ENCODE measurements around the gene ANO6.

GRCh38 chr12:45223868-45224267, 8.0 kb downstream of the ANO6 start:
- TF ChIP-seq CTCF (conservative IDR thresholded peaks at IDR 0.05; ENCODE audit: low read depth, low read length) (no peak), POLR2A (IDR thresholded peaks at IDR 0.05; ENCODE audit: low read depth, low read length) (no peak), BHLHE40 (IDR thresholded peaks at IDR 0.05; ENCODE audit: low read depth, low read length) (no peak), RCOR1 (IDR thresholded peaks at IDR 0.05; ENCODE audit: insufficient replicate concordance, low read length) (no peak), RAD21 (IDR thresholded peaks at IDR 0.05; ENCODE audit: low read length) (no peak), USF2 (IDR thresholded peaks at IDR 0.05; ENCODE audit: low read depth, low read length) (no peak), CEBPB (IDR thresholded peaks at IDR 0.05; ENCODE audit: low read depth, low read length) (no peak), CHD1 (IDR thresholded peaks at IDR 0.05; ENCODE audit: low read depth, low read length) (no peak), RFX5 (IDR thresholded peaks at IDR 0.05; ENCODE audit: low read depth, low read length) (no peak), MXI1 (IDR thresholded peaks at IDR 0.05; ENCODE audit: borderline replicate concordance, low read depth, low read length) (no peak)

All from IMR-90 (cell line).